Activated CD4-positive, alpha-beta T cell treated with anti-CD3 and anti-CD28 coated beads, Interleukin-2, amount 10 ng/mL, durations not matched to agents 24 days and 14 days (primary cell): ENCODE data around the gene LST1. TPM values are rescaled to one million over a fixed set of nuclear protein-coding genes. Genes with fewer than 3 reads are reported as not detected.

ENCODE experiments used
- DNase-seq: peaks from one replicate; pipeline ENCODE4 v3.0.0; 2022
- H3K27ac Mint-ChIP-seq: one replicate; pipeline ENCODE4 v1.8.0; 2022; ENCODE audit warnings: mild to moderate bottlenecking, mixed read lengths
- H3K27me3 Mint-ChIP-seq: one replicate; pipeline ENCODE4 v1.8.0; 2022; ENCODE audit warnings: mixed read lengths
- H3K36me3 Mint-ChIP-seq: one replicate; pipeline ENCODE4 v1.8.0; 2022; ENCODE audit warnings: low read depth, mild to moderate bottlenecking, mixed read lengths
- H3K4me1 Mint-ChIP-seq: one replicate; pipeline ENCODE4 v1.8.0; 2021; ENCODE audit warnings: mixed read lengths
- H3K4me3 Mint-ChIP-seq: one replicate; pipeline ENCODE4 v1.8.0; 2022; ENCODE audit warnings: mild to moderate bottlenecking, moderate library complexity, mixed read lengths
- H3K9me3 Mint-ChIP-seq: one replicate; pipeline ENCODE4 v1.8.0; 2021; ENCODE audit warnings: mixed read lengths
- intact Hi-C: fragments of 100-400 bp; cut with micrococcal nuclease; formaldehyde crosslinking; loops from one replicate; pipeline ENCODE4 v1.15.1; 2023
- total RNA-seq: library from RNA; stranded (reverse); gene quantifications from 2 replicates; pipeline ENCODE4 v1.2.3, GENCODE V29; 2022

Gene LST1
- total RNA-seq, 1 donor from 2014 or later = 46.4 TPM

DNA sequence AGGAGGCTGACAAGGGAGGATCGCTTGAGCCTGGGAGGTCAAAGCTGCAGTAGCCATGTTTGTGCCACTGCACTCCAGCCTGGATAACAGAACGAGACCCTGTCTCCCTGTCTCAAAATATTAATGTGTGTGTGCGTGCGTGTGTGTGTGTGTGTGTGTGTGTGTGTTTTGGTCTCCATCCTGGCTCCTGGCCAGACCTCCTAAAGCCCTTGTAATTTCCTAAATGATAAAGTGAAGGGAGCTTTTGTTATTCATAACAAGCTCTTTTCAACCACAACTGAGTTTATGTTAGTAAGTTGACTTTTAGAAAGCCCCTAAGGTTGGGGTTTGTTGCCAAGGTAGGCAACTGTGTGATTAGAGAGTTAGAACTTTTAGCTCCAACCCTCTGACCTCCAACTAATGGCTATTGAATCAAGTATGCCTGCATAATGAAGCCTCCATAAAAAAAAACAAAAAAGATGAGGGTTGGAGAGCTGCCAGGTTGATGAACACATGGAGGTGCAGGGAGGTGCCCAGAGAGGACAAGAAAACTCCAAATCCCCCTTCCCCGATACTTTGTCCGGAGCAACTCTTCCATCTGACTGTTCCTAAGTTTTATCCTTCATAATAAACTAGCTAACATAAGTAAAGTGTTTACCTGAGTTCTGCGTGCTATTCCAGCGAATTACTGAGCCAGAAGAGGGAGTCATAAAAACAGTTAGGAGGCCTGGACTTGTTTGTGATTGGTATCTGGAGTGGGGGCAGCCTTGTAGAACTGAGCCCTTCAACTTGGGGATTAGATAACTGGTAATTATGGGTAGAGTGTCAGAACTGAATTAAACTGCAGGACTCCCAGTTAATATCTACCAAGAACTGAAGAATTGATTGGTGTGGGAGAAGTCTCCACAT, 23.7 kb downstream of the LST1 start:
- Mint-ChIP-seq H3K27ac (no peak overlapping the region), H3K4me3 (no peak overlapping the region), H3K9me3 (no peaks in the 10 kb centered on the region), H3K4me1 (peaks cover 6% of the 10 kb centered on the region), H3K27me3 (no peaks in the 10 kb centered on the region), H3K36me3 (no peaks in the 10 kb centered on the region)
- no peak for DNase-seq
- intact Hi-C loops = no loop called here

DNA sequence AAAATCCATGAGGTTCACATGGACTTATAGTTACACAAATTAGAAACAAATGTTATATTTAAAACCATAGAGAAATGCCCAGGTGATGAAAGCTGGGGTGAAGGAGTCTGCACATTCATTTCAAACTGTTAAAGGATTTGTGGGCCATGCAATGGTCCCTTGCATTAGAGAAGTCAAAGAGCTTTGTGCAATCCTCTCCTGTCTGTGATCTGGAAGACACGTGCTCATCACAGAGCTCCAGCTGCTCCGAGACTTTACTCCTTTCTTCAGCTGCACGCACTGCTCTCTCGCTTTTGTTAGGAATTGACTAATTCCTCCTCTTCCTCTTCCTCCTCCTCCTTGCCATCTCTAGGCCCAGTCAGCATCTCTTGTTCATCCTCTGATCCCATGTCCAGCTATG, 24.9 kb downstream of the LST1 start:
- intact Hi-C loops = no loop called here
- peaks cover 18% of the 10 kb centered on the region for H3K4me1 Mint-ChIP-seq
- no peaks in the 10 kb centered on the region for H3K36me3 Mint-ChIP-seq
- DNase-seq = no peak
- H3K9me3 Mint-ChIP-seq = no peaks in the 10 kb centered on the region
- no peaks in the 10 kb centered on the region for H3K27me3 Mint-ChIP-seq
- H3K27ac Mint-ChIP-seq = no peak overlapping the region
- no peak overlapping the region for H3K4me3 Mint-ChIP-seq

DNA sequence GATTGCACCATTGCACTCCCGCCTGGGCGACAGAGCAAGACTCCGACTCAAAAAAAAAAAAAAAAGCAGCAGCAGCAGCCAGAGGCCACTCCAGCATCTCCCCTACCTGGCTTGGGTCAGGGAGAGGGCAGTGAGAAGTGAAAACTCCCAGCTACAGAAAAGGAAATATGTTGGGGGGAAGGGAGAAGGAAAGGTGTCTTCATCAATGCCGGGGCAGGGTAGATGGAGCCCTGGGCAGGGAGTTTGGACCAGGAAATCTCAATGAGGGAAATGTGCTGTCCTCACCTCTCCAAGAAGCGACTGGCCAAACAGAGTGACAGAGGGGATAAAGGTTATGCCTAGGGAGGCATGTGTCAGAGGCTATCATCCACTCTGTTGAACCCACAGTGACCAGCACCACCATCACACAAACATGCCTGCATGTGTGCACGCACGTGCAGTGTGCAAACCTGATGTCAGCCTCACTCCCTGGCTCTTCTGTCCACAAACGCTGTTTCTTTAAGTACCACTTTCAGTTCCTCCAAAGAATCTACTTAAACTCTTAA, 28.1 kb downstream of the LST1 start:
- Mint-ChIP-seq H3K36me3 (peaks cover 13% of the 10 kb centered on the region), H3K4me1 (peaks cover 27% of the 10 kb centered on the region), H3K27ac (no peak overlapping the region), H3K27me3 (no peaks in the 10 kb centered on the region), H3K4me3 (no peak overlapping the region), H3K9me3 (no peaks in the 10 kb centered on the region)
- intact Hi-C loops = no loop called here
- no peak for DNase-seq

DNA sequence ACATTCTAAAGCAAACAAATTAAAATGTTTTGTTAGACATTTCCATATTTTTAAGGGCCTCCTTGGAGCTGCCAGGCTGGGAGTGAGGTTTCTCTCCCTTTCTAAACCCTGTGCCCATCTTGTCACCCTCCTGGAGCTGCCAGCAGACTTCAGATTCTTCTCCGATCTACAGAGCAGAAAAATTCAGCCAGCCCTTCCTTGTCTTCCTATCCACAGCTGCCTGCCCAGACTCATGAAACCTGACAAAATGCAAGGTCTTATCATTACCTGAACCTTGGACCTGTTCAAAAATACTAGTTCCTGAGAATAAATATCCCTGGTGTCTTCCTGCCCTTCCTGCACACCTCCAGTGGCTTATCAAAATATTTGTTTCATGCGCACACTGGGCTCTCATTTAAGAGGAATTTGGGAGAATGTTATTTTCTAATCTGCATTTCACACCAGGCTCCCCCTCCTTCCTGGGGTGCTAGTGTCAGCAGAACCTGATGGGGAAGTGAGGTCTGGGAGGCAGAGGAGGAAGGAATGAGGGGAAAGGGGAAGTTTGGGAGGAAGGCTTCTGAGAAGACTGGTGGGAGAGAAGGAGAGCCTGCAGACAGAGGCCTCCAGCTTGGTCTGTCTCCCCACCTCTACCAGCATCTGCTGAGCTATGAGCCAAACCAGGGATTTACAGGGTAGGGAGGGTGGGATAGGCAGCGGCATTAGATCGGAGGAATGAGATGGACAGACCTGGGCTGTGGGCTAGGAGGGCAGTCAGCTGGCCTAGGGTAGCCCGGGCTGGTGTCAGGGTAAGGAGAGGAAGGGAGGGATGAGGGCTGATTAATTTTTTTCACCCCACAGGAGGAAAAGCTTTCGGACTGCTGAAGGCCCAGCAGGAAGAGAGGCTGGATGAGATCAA, 28.9 kb downstream of the LST1 start, which contains the start of gene AIF1:
AIF1 (plus strand) TSS at position 551 of the 895 bp plus-strand sequence; CDS start at position 647, 96 bp downstream.
- Mint-ChIP-seq H3K27ac (peak within 1 kb of the TSS; percentile 96), H3K4me1 (peaks cover 30% of the 10 kb centered on the region), H3K9me3 (no peaks in the 10 kb centered on the region), H3K4me3 (peak within 1 kb of the TSS; percentile 94), H3K36me3 (peaks cover 15% of the 10 kb centered on the region), H3K27me3 (no peaks in the 10 kb centered on the region)
- no peak for DNase-seq
- intact Hi-C loops = no loop called here

DNA sequence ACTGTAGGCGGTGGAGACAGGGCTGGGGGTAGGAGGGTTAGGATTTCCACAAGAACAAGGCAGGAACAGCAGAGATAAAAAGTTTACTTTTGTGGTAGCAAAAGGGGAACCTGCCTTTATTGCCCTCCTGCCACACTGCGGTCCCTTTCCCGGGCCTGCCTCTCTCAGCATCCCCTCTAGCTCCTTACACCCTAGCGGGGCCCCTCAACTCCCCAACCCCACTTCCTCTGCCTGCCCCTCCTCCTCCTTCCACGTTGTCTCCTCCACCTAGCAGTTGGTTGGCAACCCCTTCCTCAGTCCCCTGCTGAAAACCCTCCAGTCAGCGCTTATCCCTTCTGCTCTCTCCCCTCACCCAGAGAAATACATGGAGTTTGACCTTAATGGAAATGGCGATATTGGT, 29.7 kb downstream of the LST1 start:
- intact Hi-C loops = no loop called here
- Mint-ChIP-seq H3K36me3 (peaks cover 17% of the 10 kb centered on the region), H3K27me3 (no peaks in the 10 kb centered on the region), H3K4me1 (peaks cover 32% of the 10 kb centered on the region), H3K4me3 (peak overlapping the region; percentile 94), H3K27ac (peak overlapping the region; percentile 96), H3K9me3 (no peaks in the 10 kb centered on the region)
- peak; percentile 80 for DNase-seq

DNA sequence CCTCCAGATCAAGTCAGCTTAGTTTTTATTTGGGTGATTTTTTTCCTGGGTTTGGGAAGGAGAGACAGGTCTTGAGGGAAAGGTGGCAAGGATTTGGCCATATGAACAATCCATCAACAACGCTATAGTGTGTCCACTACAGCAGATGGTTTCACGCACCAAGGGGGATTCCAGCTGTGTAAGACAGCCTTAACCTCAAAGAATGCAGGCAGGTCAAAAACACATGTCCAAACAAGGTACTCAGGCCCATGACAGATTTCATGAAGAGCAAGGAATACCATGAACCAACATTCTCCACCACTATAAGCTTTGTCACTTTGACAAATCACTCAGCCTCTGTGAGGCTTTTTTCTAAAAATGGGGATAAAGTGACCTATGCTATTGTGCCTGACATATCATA, 30.9 kb downstream of the LST1 start:
- no peak for DNase-seq
- intact Hi-C loops = no loop called here
- Mint-ChIP-seq H3K9me3 (no peaks in the 10 kb centered on the region), H3K27me3 (no peaks in the 10 kb centered on the region), H3K4me3 (peak overlapping the region; percentile 94), H3K4me1 (peaks cover 38% of the 10 kb centered on the region), H3K27ac (peak overlapping the region; percentile 96), H3K36me3 (peaks cover 27% of the 10 kb centered on the region)

DNA sequence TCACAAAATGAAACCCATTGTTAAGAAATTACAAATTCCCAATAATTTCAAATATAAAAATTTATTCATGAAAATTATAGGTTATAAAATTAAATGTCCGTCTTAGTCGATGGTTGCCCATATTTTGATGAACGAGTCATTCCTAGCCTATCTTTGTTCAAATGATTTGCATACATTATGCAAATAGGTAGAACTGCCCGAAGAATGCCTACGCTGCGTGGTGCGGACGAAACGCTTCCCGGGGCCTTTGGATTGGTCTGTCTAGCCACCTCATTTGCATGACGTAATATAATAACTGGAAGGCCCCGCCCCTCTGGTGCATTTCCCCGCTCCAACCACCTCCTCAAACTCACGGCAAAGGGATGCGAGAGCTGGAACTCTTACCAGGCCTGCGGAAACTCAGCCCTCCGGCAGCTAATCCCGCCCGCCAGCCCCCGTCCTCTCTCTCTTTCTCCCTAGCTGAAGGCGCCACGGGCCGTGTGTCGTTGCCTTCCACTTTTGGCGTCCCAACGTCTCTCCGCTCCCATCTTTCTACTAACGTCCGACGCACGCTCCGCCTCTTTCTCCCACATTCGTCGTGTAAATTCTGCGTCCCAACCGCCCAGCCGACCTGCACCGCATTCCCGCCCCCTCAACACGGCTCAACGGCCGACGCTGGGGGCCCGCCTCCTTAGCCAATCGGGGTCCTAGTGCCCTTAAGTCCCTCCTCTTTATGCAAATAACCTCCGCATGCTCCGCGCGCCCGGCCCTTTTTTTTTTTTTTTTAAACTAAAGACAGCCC, 33.9 kb downstream of the LST1 start:
- peaks cover 53% of the 10 kb centered on the region for H3K36me3 Mint-ChIP-seq
- H3K4me3 Mint-ChIP-seq = peak overlapping the region; percentile 90
- no peaks in the 10 kb centered on the region for H3K27me3 Mint-ChIP-seq
- peaks cover 46% of the 10 kb centered on the region for H3K4me1 Mint-ChIP-seq
- peak overlapping the region; percentile 95 for H3K27ac Mint-ChIP-seq
- intact Hi-C loops = loop anchor here (1.0 to 2.0 kb wide), 8 partner anchors 32 to 423 kb away; partner anchors contain the start of genes BAG6, DDX39B and NFKBIL1
- DNase-seq = peak; percentile 99
- H3K9me3 Mint-ChIP-seq = no peaks in the 10 kb centered on the region

DNA sequence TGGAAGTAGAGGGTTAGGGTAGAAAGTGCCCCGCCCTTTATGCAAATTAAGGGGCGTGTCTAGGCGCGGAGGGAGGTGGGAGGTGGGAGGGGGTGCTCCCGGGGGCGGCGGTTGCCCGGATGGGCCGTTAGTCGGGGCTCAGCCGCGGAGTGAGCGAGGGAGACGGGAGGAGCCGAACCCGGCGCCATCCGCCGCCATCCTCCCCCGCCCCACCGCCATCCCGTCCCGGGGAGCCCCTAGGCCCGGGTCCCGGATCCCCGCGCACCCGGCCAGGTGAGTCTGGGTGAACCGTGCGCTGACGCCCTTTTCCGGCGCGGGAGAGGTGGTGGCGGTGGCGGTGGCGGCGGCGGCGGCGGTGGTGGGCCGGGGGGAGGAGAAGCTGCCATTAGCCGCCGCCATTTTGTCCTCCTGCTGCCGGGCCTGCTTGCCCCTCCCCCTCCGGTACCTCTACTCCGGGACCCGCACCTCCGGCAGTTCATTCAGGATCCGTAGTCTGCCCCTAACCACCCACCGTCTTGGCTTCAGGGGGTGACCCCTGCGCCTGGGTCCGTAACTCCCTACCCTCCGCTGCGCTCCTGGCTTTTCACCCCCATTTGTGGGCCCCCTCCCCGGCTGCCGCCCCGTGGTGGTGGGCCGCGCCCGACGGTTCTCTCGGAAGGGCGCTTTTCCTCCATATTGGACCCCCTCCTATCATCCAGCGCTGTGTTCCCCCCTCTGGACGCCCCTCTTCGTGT, 34.7 kb downstream of the LST1 start, which contains the start of gene PRRC2A:
PRRC2A (plus strand) TSS at position 130 of the 734 bp plus-strand sequence. CDS start 2,075 bp downstream, outside the sequence.
- DNase-seq = peak; percentile 93
- Mint-ChIP-seq H3K4me1 (peaks cover 39% of the 10 kb centered on the region), H3K27me3 (no peaks in the 10 kb centered on the region), H3K27ac (peak within 1 kb of the TSS; percentile 95), H3K4me3 (peak within 1 kb of the TSS; percentile 90), H3K9me3 (no peaks in the 10 kb centered on the region), H3K36me3 (peaks cover 60% of the 10 kb centered on the region)
- intact Hi-C loops = loop anchor here (1.0 to 2.0 kb wide), 8 partner anchors 32 to 423 kb away; partner anchors contain the start of genes BAG6, DDX39B and NFKBIL1

DNA sequence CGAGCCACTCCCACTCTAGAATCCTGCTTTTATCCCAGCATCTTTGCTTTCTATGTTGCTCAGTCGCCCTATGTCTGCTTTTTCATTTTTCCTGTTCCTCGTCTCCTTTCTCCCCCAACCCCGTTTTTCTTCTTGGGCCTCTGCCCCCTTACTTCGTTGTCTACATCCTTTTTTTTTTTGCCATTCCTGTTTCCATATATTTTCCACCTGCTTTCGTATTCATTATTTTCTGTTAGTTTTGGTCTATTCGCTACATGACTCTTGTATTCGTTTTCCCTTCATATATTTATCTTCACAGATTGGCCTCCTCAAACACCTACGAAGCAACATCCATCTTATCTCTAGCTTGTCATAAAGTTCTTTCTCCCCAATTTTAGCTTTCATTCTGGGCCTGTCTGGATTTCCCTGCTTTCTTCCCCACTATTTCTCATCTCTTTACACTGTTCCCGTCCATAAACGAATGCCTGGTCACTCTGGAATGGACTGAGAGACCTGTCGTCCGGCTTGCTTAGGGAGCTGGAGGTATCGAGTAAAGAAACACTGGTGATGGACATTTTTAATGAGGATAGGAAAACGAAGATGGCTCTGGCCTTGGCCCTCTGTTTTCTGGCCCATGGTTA, 35.4 kb downstream of the LST1 start:
- intact Hi-C loops = loop anchor here (2.0 kb wide), 2 partner anchors 41 to 117 kb away; no protein-coding TSS in a partner anchor
- H3K4me1 Mint-ChIP-seq = peaks cover 34% of the 10 kb centered on the region
- peaks cover 66% of the 10 kb centered on the region for H3K36me3 Mint-ChIP-seq
- no peak for DNase-seq
- no peaks in the 10 kb centered on the region for H3K27me3 Mint-ChIP-seq
- peak overlapping the region; percentile 90 for H3K4me3 Mint-ChIP-seq
- peak overlapping the region; percentile 87 for H3K27ac Mint-ChIP-seq
- no peaks in the 10 kb centered on the region for H3K9me3 Mint-ChIP-seq

DNA sequence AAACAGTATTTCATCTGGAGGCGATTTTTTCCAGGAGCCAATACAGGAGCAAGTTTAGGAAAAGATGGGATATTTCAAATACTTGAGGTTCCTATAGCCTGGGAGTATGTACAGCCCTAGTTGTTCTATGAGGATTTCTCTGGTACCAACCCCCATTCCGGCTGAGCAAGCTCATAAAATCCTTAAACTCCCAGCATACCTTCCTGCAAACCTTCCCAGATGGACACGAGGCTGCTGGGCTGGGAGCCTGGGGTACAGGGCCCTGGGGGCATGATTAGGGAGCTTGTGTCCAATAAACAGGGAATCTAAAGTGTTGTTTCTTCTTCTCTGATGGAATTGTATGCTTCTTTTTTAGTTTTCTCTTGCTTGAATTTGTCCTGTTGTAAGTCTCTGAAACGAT, 35.9 kb downstream of the LST1 start:
- DNase-seq = no peak
- no peaks in the 10 kb centered on the region for H3K27me3 Mint-ChIP-seq
- H3K36me3 Mint-ChIP-seq = peaks cover 63% of the 10 kb centered on the region
- H3K4me3 Mint-ChIP-seq = peak overlapping the region; percentile 90
- no peaks in the 10 kb centered on the region for H3K9me3 Mint-ChIP-seq
- peaks cover 30% of the 10 kb centered on the region for H3K4me1 Mint-ChIP-seq
- intact Hi-C loops = loop anchor here (2.0 kb wide), 2 partner anchors 41 to 117 kb away; no protein-coding TSS in a partner anchor
- peak overlapping the region; percentile 87 for H3K27ac Mint-ChIP-seq

DNA sequence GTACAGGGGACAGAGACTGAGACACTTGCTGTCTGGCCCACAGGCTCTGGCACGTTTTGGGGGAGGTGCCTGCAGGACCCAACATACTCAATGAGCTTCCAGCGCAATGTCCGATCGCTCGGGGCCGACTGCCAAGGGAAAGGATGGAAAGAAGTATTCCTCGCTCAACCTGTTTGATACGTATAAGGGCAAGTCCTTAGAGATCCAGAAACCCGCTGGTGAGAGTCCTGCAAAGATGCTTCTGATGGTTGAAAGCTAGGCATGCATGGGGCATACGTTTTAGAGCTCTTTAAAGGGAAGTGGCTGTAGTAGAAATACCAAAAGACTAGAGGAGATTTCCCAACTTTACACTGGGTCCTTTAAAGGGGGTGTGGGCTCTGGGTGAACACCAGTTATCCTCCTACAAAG, 36.6 kb downstream of the LST1 start:
- Mint-ChIP-seq H3K36me3 (peaks cover 68% of the 10 kb centered on the region), H3K9me3 (no peaks in the 10 kb centered on the region), H3K27ac (peak overlapping the region; percentile 87), H3K27me3 (no peaks in the 10 kb centered on the region), H3K4me3 (peak overlapping the region; percentile 90), H3K4me1 (peaks cover 35% of the 10 kb centered on the region)
- intact Hi-C loops = no loop called here
- DNase-seq = no peak

DNA sequence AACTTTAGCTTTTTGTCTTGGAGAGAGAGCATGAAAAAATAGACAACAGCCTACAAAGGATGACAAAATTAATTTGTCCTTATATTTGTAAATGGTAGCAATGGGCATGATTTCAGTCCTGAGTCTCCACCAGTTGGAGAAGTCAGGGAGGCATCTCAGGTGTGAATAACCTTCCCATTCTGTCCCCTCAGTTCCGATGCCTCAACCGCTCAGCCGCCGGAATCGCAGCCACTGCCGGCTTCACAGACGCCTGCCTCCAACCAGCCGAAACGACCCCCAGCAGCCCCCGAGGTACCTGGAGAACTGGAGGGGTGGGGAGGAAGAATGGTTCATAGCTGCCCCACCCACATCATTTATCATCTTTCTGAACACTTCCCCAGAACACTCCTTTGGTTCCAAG, 38.0 kb downstream of the LST1 start:
- no peaks in the 10 kb centered on the region for H3K9me3 Mint-ChIP-seq
- intact Hi-C loops = no loop called here
- H3K4me3 Mint-ChIP-seq = no peak overlapping the region
- peaks cover 33% of the 10 kb centered on the region for H3K4me1 Mint-ChIP-seq
- DNase-seq = no peak
- no peak overlapping the region for H3K27ac Mint-ChIP-seq
- peaks cover 75% of the 10 kb centered on the region for H3K36me3 Mint-ChIP-seq
- H3K27me3 Mint-ChIP-seq = no peaks in the 10 kb centered on the region
